UCSD-AML1 (cell line): Measurements from ENCODE around the gene GMDS.

ENCODE experiments used
- DNase-seq: peaks from one replicate; lab custom pipeline; 2025; ENCODE audit not compliant: unreplicated experiment; lab: John Stamatoyannopoulos, UW

Gene GMDS

DNA sequence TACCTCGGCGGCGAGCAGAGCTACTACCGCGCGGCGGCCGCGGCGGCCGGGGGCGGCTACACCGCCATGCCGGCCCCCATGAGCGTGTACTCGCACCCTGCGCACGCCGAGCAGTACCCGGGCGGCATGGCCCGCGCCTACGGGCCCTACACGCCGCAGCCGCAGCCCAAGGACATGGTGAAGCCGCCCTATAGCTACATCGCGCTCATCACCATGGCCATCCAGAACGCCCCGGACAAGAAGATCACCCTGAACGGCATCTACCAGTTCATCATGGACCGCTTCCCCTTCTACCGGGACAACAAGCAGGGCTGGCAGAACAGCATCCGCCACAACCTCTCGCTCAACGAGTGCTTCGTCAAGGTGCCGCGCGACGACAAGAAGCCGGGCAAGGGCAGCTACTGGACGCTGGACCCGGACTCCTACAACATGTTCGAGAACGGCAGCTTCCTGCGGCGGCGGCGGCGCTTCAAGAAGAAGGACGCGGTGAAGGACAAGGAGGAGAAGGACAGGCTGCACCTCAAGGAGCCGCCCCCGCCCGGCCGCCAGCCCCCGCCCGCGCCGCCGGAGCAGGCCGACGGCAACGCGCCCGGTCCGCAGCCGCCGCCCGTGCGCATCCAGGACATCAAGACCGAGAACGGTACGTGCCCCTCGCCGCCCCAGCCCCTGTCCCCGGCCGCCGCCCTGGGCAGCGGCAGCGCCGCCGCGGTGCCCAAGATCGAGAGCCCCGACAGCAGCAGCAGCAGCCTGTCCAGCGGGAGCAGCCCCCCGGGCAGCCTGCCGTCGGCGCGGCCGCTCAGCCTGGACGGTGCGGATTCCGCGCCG lies 634.7 kb downstream of the GMDS start:
- peak; percentile 41 for DNase-seq

GRCh38 chr6:1609648-1610496 lies 635.5 kb downstream of the GMDS start, which contains the start of gene FOXC1:
TSS of gene FOXC1 (plus strand) at chr6:1609915. CDS start at chr6:1610446, 531 bp downstream.
- peak; percentile 88 for DNase-seq

DNA sequence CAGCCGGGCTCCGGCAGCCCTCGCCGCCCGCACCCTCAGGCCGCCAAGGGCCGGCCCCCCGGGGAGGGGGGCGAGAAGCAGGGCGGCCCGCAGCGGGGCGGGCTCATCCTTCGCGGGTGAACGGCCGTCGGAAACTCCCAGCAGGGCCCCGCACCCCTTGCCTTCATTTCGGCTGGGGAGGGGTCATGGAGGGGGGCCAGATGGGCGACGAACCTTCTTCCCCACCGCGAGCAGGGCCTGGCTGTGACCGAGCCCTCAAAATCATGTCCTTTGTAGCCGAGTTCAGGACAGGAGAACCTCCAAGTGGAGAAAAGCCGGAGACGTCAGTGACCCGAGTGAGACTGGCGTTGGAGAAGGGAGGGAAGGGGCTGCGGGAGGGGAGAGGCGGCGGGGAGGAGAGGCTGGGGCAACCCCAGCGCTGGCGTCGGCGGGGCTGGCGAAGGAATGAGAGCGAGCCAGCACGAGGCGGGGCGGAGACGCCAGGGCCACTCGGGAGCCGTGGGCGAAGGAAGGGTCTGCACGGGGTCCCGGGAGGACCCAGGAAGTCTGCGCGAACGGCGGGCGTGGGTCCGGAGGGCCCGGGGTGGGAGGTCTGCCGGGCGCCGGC lies 636.3 kb downstream of the GMDS start:
- DNase-seq, result peak; percentile 50

DNA sequence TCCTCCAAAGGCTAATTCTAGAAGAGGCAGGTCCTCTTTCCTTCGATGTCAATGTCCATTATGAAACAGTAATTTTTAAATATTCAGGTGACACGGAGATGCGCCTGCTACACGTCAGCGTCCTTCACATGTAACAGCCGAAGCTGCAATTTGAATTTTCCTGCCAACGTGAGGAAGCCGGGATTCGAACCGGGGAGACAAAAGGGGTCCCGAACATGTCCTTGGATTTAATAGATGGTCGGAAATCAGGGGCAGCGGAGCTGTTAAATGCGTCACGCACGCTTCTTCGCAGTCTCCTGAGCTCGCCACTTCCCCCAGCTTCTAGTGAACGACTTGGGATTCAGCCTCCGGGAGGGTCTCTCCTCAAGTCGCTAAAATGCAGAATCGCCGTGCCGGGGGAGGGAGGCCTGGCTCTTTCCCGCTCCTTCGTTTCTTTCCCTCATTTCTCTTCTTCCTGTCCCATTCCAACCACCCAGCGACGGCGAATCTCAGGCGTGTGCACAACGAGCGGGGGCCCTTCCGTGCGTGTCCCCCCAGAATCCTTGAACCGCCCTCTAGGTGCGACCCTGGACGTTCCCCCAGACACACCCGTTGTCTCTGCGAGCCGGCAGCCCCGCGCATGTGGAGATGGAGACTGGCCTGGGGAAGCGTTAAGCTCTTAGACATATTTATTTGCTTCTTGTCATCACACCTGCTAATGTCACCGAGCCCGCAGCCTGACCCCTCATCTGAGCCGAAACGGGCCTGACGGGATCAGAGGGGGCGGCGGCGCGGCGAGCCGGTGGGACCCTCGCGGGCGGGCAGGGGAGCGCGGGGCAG lies 637.0 kb downstream of the GMDS start:
- no peak for DNase-seq

DNA sequence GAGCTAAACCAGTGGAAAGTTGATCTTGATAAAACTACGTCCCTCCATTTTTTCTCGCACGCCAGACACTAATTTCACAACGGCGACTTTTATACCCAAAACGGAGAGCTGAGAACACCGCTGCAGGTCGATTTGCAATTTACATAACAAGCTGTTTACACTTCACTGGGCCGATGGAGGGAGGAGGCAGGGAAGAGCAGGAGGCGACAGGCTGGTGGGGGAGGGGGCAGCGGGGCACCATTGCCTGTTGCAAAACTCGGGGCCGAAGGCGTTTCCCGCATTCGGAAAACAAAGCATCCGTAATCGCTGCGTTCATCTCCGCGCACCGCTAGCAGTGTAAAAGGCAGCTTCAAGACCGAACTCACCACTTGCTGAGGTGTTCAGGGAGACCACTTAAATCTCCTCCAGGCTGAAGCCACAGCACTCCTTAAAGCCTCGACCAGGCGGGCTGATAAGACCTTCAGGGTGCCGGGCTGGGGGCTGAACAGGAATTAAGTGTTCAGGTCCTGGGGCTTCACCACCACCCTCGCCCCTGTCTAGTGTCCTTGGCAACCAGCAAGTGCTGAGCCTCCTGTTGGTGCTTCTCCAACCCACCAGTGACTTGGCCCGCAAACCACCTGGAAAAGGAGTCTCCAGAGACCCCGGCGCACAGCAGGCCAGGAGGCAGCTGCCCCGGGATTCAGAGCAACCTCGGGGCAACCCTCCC lies 637.7 kb downstream of the GMDS start:
- DNase-seq, result no peak

- DNase-seq, result no peak
These were observed 638.5 kb downstream of the GMDS start for GRCh38 chr6:1606780-1607515.

- peak; percentile 34 for DNase-seq
These were observed 639.3 kb downstream of the GMDS start for GRCh38 chr6:1605893-1606779.

GRCh38 chr6:1605004-1605892 lies 640.2 kb downstream of the GMDS start:
- DNase-seq, result no peak

GRCh38 chr6:1604158-1605003 lies 641.0 kb downstream of the GMDS start:
- DNase-seq, result peak; percentile 84

GRCh38 chr6:1603708-1604107 lies 641.7 kb downstream of the GMDS start:
- no peak for DNase-seq

DNA sequence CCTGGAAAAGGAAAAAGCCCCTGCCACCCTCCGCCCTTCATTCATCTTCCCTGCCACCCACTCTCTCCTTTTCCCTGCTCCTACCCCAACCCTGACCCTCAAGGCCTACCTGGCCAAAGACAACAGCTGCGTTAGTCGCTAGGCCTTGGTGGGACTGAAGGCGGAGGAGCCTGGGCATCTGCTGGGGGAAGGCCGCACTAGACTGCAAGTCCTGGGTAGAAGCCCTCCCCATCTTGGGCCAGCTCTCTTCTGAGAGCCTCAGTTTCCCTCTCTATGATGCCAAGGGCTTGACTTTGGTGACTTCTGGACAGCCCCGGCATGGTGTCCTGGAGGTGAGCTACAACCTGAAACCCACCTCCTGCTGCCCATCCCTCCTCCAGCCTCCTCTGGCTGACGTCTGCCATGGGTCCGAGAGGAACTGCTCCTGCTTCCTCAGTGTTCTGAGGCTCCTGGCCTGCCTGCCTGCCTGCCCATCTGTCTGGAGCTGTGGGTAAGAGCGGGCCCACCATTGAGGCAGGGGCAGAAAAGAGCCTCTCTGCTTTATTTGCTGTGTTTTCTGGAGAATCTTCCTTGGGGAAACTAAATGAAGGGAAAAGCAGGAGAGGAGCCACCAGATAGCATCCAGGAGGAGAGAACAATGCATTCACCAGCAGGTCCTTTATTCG lies 643.2 kb downstream of the GMDS start:
- no peak for DNase-seq

GRCh38 chr6:1601158-1602048 lies 644.0 kb downstream of the GMDS start:
- no peak for DNase-seq

DNA sequence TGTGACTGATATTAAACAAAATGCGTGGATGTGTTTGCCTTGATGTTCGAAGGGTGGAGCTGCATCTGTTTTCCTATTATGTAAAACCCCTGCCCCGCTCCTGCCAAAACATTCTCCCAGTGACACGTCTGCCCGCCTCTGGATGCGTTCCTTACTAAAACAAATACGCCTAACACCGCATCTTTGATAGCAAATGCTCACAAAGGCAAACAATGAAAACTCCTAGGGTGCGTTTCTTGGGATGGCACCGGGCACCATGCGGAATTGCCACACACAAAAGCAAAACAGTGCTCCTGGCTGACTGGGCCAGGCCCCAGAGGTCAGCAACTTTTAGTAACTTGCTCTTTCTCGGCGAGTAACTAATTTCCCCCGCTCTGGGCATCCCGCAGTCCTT lies 644.6 kb downstream of the GMDS start:
- DNase-seq, result no peak

DNA sequence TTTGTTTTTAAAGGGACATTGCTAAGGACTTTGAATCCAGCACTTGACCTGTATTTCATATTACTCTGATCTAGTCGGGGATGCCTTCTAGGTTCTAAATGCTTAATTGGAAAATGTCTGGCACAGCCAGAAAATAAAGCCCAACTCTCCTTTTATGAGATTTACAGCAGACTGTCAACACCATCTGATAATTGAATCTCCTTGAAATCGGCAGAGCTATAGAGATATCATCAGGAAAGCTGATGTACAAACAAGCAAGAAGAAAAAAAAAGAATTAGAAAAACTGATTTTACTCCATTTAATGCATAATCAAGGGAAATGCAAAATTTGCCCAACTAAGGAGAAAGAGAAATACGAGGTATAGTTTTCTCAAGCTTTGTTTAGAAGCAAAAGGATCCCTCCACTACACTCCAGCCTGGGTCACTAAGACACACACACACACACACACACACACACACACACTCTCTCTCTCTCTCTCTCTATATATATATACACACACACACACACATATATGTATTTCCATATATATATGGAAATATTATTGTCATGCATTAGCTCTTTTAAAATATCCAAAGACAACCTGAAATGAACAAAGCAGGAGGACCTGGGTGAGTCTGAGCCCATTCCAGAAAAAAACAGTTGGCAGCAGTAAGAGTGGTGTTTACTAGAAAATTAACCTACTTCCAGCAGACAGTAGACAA lies 645.2 kb downstream of the GMDS start:
- DNase-seq, result no peak
